Thymus (tissue), 11 donors: Measurements from ENCODE around the gene TNFRSF1A. TPM values are rescaled to one million over a fixed set of nuclear protein-coding genes. Genes with fewer than 3 reads are reported as not detected.

Source experiments
- DNase-seq, 9 donors: peaks; one replicate each; pipeline ENCODE4 v3.0.0-alpha.2; 2013; ENCODE audit warnings: low spot score in 9 of 9, low read depth in 6 of 9, missing footprints in 1 of 9
- H3K27ac ChIP-seq, 2 donors: one replicate each; pipeline ENCODE4 v1.5.1; 2013; ENCODE audit warnings: control low read depth in 1 of 2, low read depth in 1 of 2, low read length in 1 of 2, mild to moderate bottlenecking in 1 of 2, moderate library complexity in 1 of 2
- H3K27me3 ChIP-seq, 2 donors: one replicate each; pipeline ENCODE4 v1.5.1; 2013; ENCODE audit warnings: low read length in 1 of 2; ENCODE audit not compliant: control insufficient read depth in 2 of 2, insufficient read depth in 1 of 2
- H3K36me3 ChIP-seq, 2 donors: one replicate each; pipeline ENCODE4 v1.5.1; 2013; ENCODE audit warnings: low read length in 1 of 2, mild to moderate bottlenecking in 1 of 2, moderate library complexity in 1 of 2; ENCODE audit not compliant: control insufficient read depth in 2 of 2, insufficient read depth in 2 of 2
- H3K4me1 ChIP-seq, 2 donors: one replicate each; pipeline ENCODE4 v1.5.1; 2013; ENCODE audit warnings: low read length in 2 of 2; ENCODE audit not compliant: control insufficient read depth in 2 of 2, insufficient read depth in 2 of 2
- H3K4me3 ChIP-seq, 2 donors: one replicate each; pipeline ENCODE4 v1.5.1; 2013; ENCODE audit warnings: low read length in 2 of 2, control low read depth in 1 of 2, mild to moderate bottlenecking in 1 of 2
- H3K9me3 ChIP-seq, 2 donors: one replicate each; pipeline ENCODE4 v1.5.1; 2013; ENCODE audit warnings: low read length in 1 of 2, mild to moderate bottlenecking in 1 of 2; ENCODE audit not compliant: control insufficient read depth in 2 of 2, insufficient read depth in 1 of 2
- WGBS: extraction: QIAGEN DNeasy Blood & Tissue Kit; methylation state at CpG from one replicate; pipeline ENCODE4 v1.1.7; 2013; 5-methylcytosine and 5-hydroxymethylcytosine counted together
- polyA plus RNA-seq: library from polyadenylated mRNA; stranded (reverse); fragments of 200-250 nt; gene quantifications from one replicate; pipeline ENCODE4 v1.2.3, GENCODE V29; 2013
- total RNA-seq: library from RNA; stranded (reverse); fragments of 120-200 nt; gene quantifications from one replicate; pipeline ENCODE4 v1.2.4, GENCODE V29; 2013
- donor health status: healthy.

Gene TNFRSF1A
- total and polyA plus RNA-seq, 2 donors: 29.8 to 61.6 TPM

DNA sequence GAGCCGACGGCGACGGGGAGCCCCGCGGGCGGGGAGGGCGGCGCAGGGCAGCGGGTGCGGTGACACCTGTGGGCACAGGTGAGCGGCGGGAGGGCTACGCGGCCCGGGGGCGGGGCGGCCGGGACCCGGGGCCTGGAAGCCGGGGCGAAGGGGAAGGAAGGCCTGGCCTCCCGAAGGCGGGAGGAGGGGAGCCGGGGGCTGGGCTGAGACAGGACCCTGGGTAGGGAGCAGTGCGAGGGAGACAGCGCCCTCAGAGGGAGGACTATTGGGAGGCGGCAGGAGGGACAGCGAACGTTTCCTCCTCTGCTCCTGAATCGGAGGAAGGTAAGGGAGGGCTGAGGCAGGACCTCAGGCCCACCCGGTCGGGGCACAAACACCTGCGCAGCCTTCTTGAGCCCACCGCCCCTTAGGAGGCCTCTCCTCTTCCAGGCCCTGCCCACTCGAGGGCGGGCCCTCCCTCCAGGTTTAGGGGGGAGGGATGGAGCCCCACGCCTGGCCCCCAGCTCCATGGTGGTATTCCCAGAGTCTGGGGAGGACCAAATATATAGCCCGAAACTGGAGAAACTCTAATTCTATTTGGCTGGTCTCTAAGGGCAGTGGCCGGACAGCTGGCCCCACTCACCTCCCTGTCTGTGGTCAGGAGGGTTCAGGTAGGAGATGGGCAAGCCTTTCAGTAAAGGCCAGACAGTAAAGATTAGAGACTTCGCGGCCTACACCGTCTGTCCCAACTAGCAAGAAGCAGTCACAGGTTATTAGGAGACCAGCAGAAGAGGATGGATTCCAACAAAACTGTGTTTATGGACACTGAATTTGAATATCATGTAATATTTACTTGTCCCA, 30.9 kb downstream of the TNFRSF1A start:
- WGBS: 24% methylated on average over 43 of the region's 43 CpGs

DNA sequence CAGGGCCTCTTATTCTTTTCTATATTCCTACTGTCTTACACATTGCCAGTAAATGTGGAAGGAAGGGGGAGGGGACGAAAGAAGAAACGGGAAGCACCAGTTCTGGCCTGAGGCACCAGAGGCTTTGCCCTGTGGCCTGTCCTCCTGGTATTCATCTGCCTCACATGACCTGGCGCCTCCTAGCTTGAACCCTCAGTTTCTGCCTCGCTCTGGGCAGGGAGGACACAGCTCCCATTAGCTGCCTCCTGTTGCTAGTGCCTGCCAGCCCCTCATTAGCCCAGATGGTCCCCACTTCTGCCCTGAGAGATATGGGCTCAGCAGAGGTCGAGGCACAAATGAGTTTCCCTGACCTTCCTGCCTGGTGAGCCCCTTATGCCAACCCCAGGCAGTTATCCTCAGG, 34.3 kb downstream of the TNFRSF1A start:
- H3K27me3 ChIP-seq: peaks cover 9 to 44% of the 10 kb centered on the region in 2 donors
- no peaks in the 10 kb centered on the region for H3K9me3 ChIP-seq
- H3K4me1 ChIP-seq: peaks cover 5 to 6% of the 10 kb centered on the region in 2 donors
- no peaks in the 10 kb centered on the region for H3K36me3 ChIP-seq
- WGBS: 62% methylated on average over 5 of the region's 5 CpGs
- no peak for DNase-seq
- no peak overlapping the region for H3K4me3 ChIP-seq
- no peak overlapping the region for H3K27ac ChIP-seq

More for the DNA sequence above, 30.9 kb downstream of the TNFRSF1A start:
- Histone ChIP-seq H3K4me3 (peak overlapping the region in 1 of 2 donors; percentile 29), H3K27me3 (peaks cover 9 to 46% of the 10 kb centered on the region in 2 donors), H3K9me3 (no peaks in the 10 kb centered on the region), H3K4me1 (peaks cover 5 to 6% of the 10 kb centered on the region in 2 donors), H3K27ac (no peak overlapping the region), H3K36me3 (no peaks in the 10 kb centered on the region)
- DNase-seq: no peak

DNA sequence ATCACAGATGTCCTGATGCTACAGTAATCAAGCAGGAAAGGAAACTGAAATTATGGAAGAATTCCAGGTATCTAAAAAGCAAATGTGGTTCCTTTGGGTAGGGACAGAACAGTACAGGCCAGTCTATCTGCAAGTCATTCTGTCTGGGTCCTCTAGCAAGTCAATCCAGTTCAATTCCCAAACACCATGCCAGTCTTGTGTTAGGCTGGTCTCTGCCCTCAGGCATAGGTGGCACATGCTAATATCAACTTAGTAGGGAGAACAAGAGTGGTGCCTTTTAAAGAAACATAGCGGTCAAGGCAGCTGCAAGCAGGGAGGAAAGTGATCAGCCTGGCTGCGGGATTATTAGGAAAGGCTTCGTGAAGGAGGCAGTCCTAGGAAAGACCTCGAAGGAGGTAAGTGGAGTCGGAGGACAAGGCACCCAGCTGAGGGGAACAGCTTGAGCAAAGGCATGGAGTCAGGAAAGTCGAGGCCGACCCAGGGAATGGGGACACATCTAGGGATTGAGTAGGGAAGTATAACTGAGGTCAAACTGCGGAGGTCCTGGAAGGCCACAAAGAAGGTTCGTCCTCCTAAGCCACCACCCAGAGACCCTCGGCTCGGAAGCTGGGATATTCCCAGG, 35.2 kb downstream of the TNFRSF1A start:
- Histone ChIP-seq H3K36me3 (no peaks in the 10 kb centered on the region), H3K4me1 (peaks cover 5 to 6% of the 10 kb centered on the region in 2 donors), H3K27ac (no peak overlapping the region), H3K9me3 (no peaks in the 10 kb centered on the region), H3K27me3 (peaks cover 9 to 36% of the 10 kb centered on the region in 2 donors), H3K4me3 (no peak overlapping the region)
- WGBS: 96% methylated on average over 11 of the region's 11 CpGs
- no peak for DNase-seq

DNA sequence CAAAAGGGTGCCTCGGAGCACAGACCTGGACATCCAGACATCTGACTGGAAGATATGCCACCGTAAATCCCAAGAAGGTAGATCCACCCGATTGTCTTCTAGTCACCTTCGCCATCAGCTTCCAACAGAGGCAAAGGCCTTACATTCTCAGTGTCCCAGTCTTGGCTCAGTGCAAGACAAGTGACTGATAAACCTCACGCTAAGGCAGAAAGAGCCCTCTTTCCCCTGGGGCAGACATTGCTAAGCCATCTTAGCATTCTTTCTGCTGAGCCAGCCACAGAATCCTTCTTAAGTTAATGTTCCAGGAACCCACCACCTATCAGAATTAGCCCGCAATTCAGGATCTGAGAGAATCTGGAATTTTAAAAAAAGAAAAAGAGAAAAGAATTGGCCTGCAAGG, 35.7 kb downstream of the TNFRSF1A start:
- no peaks in the 10 kb centered on the region for H3K36me3 ChIP-seq
- peaks cover 4 to 5% of the 10 kb centered on the region in 2 donors for H3K4me1 ChIP-seq
- no peaks in the 10 kb centered on the region for H3K9me3 ChIP-seq
- H3K27ac ChIP-seq: no peak overlapping the region
- peaks cover 6 to 30% of the 10 kb centered on the region in 2 donors for H3K27me3 ChIP-seq
- H3K4me3 ChIP-seq: no peak overlapping the region
- WGBS: 85% methylated on average over 6 of the region's 6 CpGs
- no peak for DNase-seq

DNA sequence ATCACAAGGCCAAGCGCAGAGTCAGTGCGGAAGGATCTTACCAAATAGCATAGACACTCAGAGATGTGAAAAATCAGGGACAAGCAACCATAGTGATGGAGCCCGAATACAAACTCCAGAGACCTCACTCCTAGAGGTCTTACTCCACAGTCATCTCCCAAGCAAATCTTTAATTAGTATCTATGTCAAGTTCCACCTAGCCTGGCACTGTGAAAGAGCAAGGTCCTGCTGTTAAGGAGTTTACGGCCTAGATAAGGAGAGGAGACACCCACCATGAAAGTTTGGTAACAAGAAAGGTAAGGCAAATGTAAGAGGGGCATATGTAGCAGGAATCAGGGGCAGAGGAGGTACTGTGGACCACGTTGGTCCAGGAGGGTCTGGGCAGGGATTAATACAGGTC, 38.8 kb downstream of the TNFRSF1A start:
- Histone ChIP-seq H3K4me1 (no peaks in the 10 kb centered on the region), H3K9me3 (no peaks in the 10 kb centered on the region), H3K4me3 (no peak overlapping the region), H3K27ac (no peak overlapping the region), H3K27me3 (peaks cover 0 to 5% of the 10 kb centered on the region in 2 donors), H3K36me3 (no peaks in the 10 kb centered on the region)
- WGBS: 97% methylated on average over 5 of the region's 5 CpGs
- no peak for DNase-seq

DNA sequence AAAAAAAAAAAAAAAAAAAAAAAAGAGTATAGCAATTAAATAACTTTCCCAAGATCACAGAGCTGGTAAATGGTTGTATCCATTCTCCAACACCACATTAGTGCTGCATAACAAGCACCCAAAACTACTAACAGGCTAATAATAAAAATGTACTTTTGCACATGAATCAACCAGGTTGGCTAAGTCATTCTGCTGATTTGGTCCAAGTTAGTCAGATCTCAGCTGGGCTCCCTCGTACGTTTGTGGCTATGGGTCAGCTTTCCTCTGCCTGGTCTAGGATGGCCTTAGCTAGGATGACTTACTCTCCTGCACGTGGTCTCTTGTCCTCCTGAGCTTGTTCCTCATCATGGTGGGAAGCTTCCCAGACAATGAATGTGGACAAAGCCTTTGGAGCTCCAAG, 39.3 kb downstream of the TNFRSF1A start:
- H3K27ac ChIP-seq: no peak overlapping the region
- no peaks in the 10 kb centered on the region for H3K4me1 ChIP-seq
- H3K4me3 ChIP-seq: no peak overlapping the region
- no peak for DNase-seq
- peaks cover 0 to 2% of the 10 kb centered on the region in 2 donors for H3K27me3 ChIP-seq
- no peaks in the 10 kb centered on the region for H3K36me3 ChIP-seq
- WGBS: 96% methylated on average over 3 of the region's 3 CpGs
- no peaks in the 10 kb centered on the region for H3K9me3 ChIP-seq

DNA sequence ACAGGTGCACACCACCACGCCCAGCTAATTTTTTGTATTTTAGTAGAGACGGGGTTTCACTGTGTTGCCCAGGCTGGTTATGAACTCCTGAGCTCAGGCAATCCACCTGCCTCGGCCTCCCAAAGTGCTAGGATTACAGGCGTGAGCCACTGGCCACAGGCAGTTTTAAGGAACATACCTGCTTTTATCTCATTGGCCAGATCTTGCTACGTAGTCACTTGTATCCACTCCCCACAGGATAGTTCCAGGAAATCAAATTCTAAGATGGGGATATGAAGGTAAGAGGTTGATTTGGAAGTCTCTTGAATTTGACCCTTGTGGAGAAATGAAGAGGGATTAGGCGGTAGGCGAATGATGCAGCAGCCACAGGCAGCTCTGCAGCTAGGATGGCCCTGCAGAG, 40.2 kb downstream of the TNFRSF1A start:
- DNase-seq: no peak
- no peaks in the 10 kb centered on the region for H3K4me1 ChIP-seq
- H3K36me3 ChIP-seq: no peaks in the 10 kb centered on the region

DNA sequence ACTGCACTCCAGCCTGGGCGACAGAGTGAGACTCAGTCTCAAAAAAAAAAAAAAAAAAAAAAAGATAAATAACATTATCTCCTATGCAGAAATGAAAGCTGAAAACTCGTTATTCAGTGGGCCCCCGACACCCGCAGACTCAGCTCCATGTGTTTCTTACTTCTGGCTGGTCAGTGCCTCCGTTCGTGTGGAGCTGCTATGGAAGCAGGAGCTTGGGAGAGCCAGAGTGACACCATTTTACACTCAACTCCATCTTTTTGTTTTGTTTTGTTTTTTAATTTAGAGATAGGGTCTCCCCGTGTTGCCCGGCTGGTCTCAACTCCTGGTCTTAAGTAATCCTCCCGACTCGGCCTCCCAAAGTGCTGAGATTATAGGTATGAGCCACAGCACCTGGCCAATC, 44.7 kb downstream of the TNFRSF1A start:
- 98% methylated on average over 9 of the region's 10 CpGs for WGBS
- DNase-seq: no peak
- Histone ChIP-seq H3K4me3 (no peak overlapping the region), H3K27me3 (no peaks in the 10 kb centered on the region), H3K27ac (no peak overlapping the region), H3K4me1 (no peaks in the 10 kb centered on the region), H3K9me3 (no peaks in the 10 kb centered on the region), H3K36me3 (no peaks in the 10 kb centered on the region)

More for the DNA sequence above, 40.2 kb downstream of the TNFRSF1A start:
- Histone ChIP-seq H3K27ac (no peak overlapping the region), H3K27me3 (no peaks in the 10 kb centered on the region), H3K9me3 (no peaks in the 10 kb centered on the region), H3K4me3 (no peak overlapping the region)
- WGBS: 96% methylated on average over 7 of the region's 7 CpGs

DNA sequence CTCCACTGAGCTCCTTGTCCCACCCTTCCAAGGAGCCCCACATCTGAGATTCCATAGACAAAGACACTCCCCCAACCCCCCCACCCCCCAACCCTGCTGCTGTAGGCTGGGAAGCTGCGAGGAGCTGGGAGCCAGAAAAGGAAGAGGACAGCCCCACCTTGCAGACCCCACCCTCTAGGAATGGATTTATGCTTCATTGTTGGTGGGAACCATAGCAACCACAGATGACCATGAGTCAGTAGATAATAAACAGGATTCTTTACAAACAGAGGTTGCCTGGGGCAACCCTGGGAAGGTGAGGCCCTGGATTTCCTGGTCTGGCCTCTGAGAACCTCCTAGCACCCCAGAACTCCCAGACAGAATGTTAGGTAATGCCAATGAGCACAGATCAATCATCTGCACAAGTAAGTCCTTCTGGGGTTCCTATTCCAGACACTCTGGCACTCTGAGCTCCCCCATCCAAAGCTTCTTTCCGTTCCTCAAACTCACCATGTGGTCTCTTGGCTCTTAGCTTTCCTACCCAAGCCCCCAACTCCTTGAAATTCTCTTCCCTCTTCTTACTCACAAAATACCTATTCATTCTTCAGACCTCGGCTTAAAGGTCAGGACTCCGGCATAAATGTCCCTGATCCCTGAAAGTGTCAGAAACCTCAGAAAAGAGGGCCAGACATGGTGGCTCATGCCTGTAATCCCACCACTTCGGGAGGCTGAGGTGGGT, 46.6 kb downstream of the TNFRSF1A start:
- DNase-seq: no peak
- no peaks in the 10 kb centered on the region for H3K36me3 ChIP-seq
- H3K4me3 ChIP-seq: no peak overlapping the region
- no peaks in the 10 kb centered on the region for H3K27me3 ChIP-seq
- no peak overlapping the region for H3K27ac ChIP-seq
- H3K4me1 ChIP-seq: no peaks in the 10 kb centered on the region
- H3K9me3 ChIP-seq: no peaks in the 10 kb centered on the region
- 95% methylated on average over 5 of the region's 5 CpGs for WGBS
